ENCODE results near the gene SF1. TPM values are rescaled to one million over a fixed set of nuclear protein-coding genes. Genes with fewer than 3 reads are reported as not detected.

Gene SF1
- total and polyA plus RNA-seq, 2 of the 8 experiments (the other 6 are each of a cell fraction or from before 2014, with no cell fraction given) = 72.7 to 353 TPM

GRCh38 chr11:64799623-64800302 is 21.4 kb upstream of the SF1 start (continued):
- no peak for TF ChIP-seq CHD7 (IDR thresholded peaks at IDR 0.05; ENCODE audit: insufficient replicate concordance, low read length)
- no peak for TF ChIP-seq KDM5A (IDR thresholded peaks at IDR 0.05; ENCODE audit: low read length)
- no peak for TF ChIP-seq TAF1 (IDR thresholded peaks at IDR 0.05; ENCODE audit: low read depth, low read length)
- no peak for TF ChIP-seq TBP (IDR thresholded peaks at IDR 0.05; ENCODE audit: low read depth, low read length)
- TF ChIP-seq HDAC6 (IDR thresholded peaks at IDR 0.05; ENCODE audit: low read depth, low read length) = no peak
- no peak for TF ChIP-seq MAX (IDR thresholded peaks at IDR 0.05)
- TF ChIP-seq SP2 (IDR thresholded peaks at IDR 0.05; ENCODE audit: low read length) = no peak
- no peak for TF ChIP-seq POU5F1 (IDR thresholded peaks at IDR 0.05; ENCODE audit: low read depth, low read length)

Measured in H1 (cell line).